Pancreas (tissue), 10 donors: Measurements from ENCODE around the gene RMND1. TPM values are rescaled to one million over a fixed set of nuclear protein-coding genes. Genes with fewer than 3 reads are reported as not detected.

Source experiments
- ATAC-seq, 4 donors: fragments of 200-7000 bp; cut with Tn5 transposase; one replicate each; pipeline versions ENCODE4 v1.8.0 to v1.9.1; 2020; ENCODE audit warnings: mild to moderate bottlenecking in 4 of 4, moderate library complexity in 4 of 4
- DNase-seq, 6 donors: peaks; one replicate each; pipeline ENCODE4 v3.0.0-alpha.2; 2020
- FAIRE-seq: peaks from 2 replicates; lab custom pipeline; 2012; peaks lifted over from hg19 to GRCh38; lab: Jason Lieb, UNC
- H3K27ac ChIP-seq, 4 donors: fragments of 200-600 bp; sonication (generic); 1 replicate in 3 of 4; 2 replicates in 1 of 4; pipeline versions ENCODE4 v1.5.0 to v1.8.0; 2020
- H3K27me3 ChIP-seq, 4 donors: fragments of 200-600 bp; one replicate each; pipeline ENCODE4 v1.8.0; 2021
- H3K36me3 ChIP-seq, 3 donors: fragments of 200-600 bp; sonication (generic) in 1 of 3; one replicate each; pipeline versions ENCODE4 v1.5.0 to v1.8.0; 2020 to 2021
- H3K4me1 ChIP-seq, 3 donors: fragments of 200-600 bp; one replicate each; pipeline ENCODE4 v1.8.0; 2021
- H3K4me3 ChIP-seq, 4 donors: fragments of 200-600 bp; sonication (generic) in 2 of 4; one replicate each; pipeline versions ENCODE4 v1.5.0 to v1.8.0; 2020 to 2021
- H3K9me3 ChIP-seq, 4 donors: fragments of 200-600 bp; one replicate each; pipeline ENCODE4 v1.8.0; 2021
- CTCF ChIP-seq, 4 donors: fragments of 200-600 bp; sonication (generic) in 3 of 4; IDR thresholded peaks; one replicate each; pipeline versions ENCODE4 v1.5.0 to v1.8.0; 2021; ENCODE audit warnings: antibody characterized with exemption in 4 of 4
- WGBS, 2 donors: extraction: QIAGEN DNeasy Blood & Tissue Kit; methylation state at CpG; one replicate each; pipeline ENCODE4 v1.1.7; 2013; 5-methylcytosine and 5-hydroxymethylcytosine counted together
- intact Hi-C, 3 donors: fragments of 100-400 bp; cut with DNase I; formaldehyde crosslinking; loops; one replicate each; pipeline versions ENCODE4 v1.11.1 to v1.14.2; 2022
- polyA plus RNA-seq, 2 donors: library from polyadenylated mRNA; stranded (reverse); fragments of 200-250 nt; gene quantifications; one replicate each; pipeline ENCODE4 v1.2.3, GENCODE V29; 2013
- total RNA-seq, 6 donors: library from RNA; stranded (reverse); fragmentation: NEBNext Ultra II Directional in 4 of 6; extraction: Animal tissue kit (Norgen Biotek cat#: 25700) in 4 of 6; gene quantifications; one replicate each; pipeline versions ENCODE4 v1.2.1 to v1.2.4, GENCODE V29; 2021 to 2023
- donor health status: healthy with polysubstance abuse.
- donor health status: DM: no; HTN: no; CAD: no; lungs with moderate emphysema.
- donor health status: DM: no; HTN: no; CAD: no.
- donor health status: control.
- donor health status: control.
- donor health status: Bipolar disorder and iron deficiency.
- donor health status: DM: yes; HTN: yes; CAD: no.
- donor health status: DM: no; HTN: no; CAD: no.
- donor health status: DM: no; HTN: no; CAD: no.
- donor health status: DM: yes; HTN: yes; CAD: no.

Gene RMND1
- total and polyA plus RNA-seq, 8 donors, result 6.4 to 13.5 (median 7.7) TPM

GRCh38 chr6:151442371-151442770 is 9.6 kb downstream of the RMND1 start:
- Histone ChIP-seq H3K27ac (no peak overlapping the region), H3K4me3 (no peak overlapping the region), H3K4me1 (peaks cover 0 to 27% (median 0%) of the 10 kb centered on the region in 3 donors), H3K9me3 (no peaks in the 10 kb centered on the region), H3K27me3 (no peaks in the 10 kb centered on the region), H3K36me3 (no peaks in the 10 kb centered on the region)
- ATAC-seq (no peak), DNase-seq (no peak), FAIRE-seq (no peak)
- TF ChIP-seq CTCF (IDR thresholded peaks at IDR 0.05), result no peak
- intact Hi-C loops, result no loop called here
- 83 to 89% methylated on average over 9 of the region's 9 CpGs for WGBS, 2 donors

- ATAC-seq (no peak), DNase-seq (no peak), FAIRE-seq (no peak)
- WGBS, 2 donors, result 35 to 38% methylated on average over 3 of the region's 3 CpGs
- Histone ChIP-seq H3K4me3 (no peak overlapping the region), H3K27me3 (no peaks in the 10 kb centered on the region), H3K36me3 (no peaks in the 10 kb centered on the region), H3K4me1 (peaks cover 0 to 31% (median 5%) of the 10 kb centered on the region in 3 donors), H3K27ac (no peak overlapping the region), H3K9me3 (no peaks in the 10 kb centered on the region)
- TF ChIP-seq CTCF (IDR thresholded peaks at IDR 0.05), result no peak
- intact Hi-C loops, result no loop called here
Measured at GRCh38 chr6:151441390-151442166, 10.3 kb downstream of the RMND1 start.

GRCh38 chr6:151440930-151441329 is 11.0 kb downstream of the RMND1 start:
- ATAC-seq (no peak), FAIRE-seq (no peak), DNase-seq (no peak)
- H3K27me3 ChIP-seq, result no peaks in the 10 kb centered on the region
- H3K4me3 ChIP-seq, result no peak overlapping the region
- WGBS, 2 donors, result 84 to 88% methylated on average over 2 of the region's 2 CpGs
- no peak for TF ChIP-seq CTCF (IDR thresholded peaks at IDR 0.05)
- no peaks in the 10 kb centered on the region for H3K36me3 ChIP-seq
- H3K9me3 ChIP-seq, result no peaks in the 10 kb centered on the region
- H3K4me1 ChIP-seq, result peaks cover 0 to 25% (median 5%) of the 10 kb centered on the region in 3 donors
- H3K27ac ChIP-seq, result no peak overlapping the region
- intact Hi-C loops, result no loop called here

- TF ChIP-seq CTCF (IDR thresholded peaks at IDR 0.05), result no peak
- H3K27ac ChIP-seq, result no peak overlapping the region
- intact Hi-C loops, result no loop called here
- ATAC-seq (no peak), DNase-seq (no peak), FAIRE-seq (no peak)
- no peaks in the 10 kb centered on the region for H3K36me3 ChIP-seq
- H3K4me3 ChIP-seq, result no peak overlapping the region
- 42 to 47% methylated on average over 1 of the region's 1 CpG for WGBS, 2 donors
- H3K9me3 ChIP-seq, result no peaks in the 10 kb centered on the region
- H3K4me1 ChIP-seq, result peaks cover 0 to 20% (median 5%) of the 10 kb centered on the region in 3 donors
- no peaks in the 10 kb centered on the region for H3K27me3 ChIP-seq
Measured at GRCh38 chr6:151440498-151440897, 11.4 kb downstream of the RMND1 start.

- ATAC-seq, result peak in 2 of 4 donors; percentile 32 to 35
- no peak for DNase-seq
- no peaks in the 10 kb centered on the region for H3K36me3 ChIP-seq
- peaks cover 0 to 18% (median 5%) of the 10 kb centered on the region in 3 donors for H3K4me1 ChIP-seq
- FAIRE-seq, result no peak
- TF ChIP-seq CTCF (IDR thresholded peaks at IDR 0.05), result no peak
- no peaks in the 10 kb centered on the region for H3K9me3 ChIP-seq
- H3K4me3 ChIP-seq, result no peak overlapping the region
- intact Hi-C loops, result no loop called here
- no peaks in the 10 kb centered on the region for H3K27me3 ChIP-seq
- peak overlapping the region in 1 of 4 donors; percentile 22 for H3K27ac ChIP-seq
Measured at GRCh38 chr6:151437401-151437800, 14.5 kb downstream of the RMND1 start.
